K562 (cell line): ENCODE results near the gene CD164L2. TPM values are rescaled to one million over a fixed set of nuclear protein-coding genes. Genes with fewer than 3 reads are reported as not detected.

Experiments used
- CC2D1A ChIP-seq: fragments of 450-650 bp; IDR thresholded peaks from 2 replicates; pipeline ENCODE4 v1.6.1; 2017; ENCODE audit warnings: mild to moderate bottlenecking
- DACH1 ChIP-seq: fragments of 450-650 bp; IDR thresholded peaks from 2 replicates; pipeline ENCODE4 v1.6.1; 2018; ENCODE audit not compliant: partially characterized antibody
- ELF1 ChIP-seq: fragments of 200-800 bp; sonication (Bioruptor generic); IDR thresholded peaks from 2 replicates; pipeline ENCODE4 v1.6.1; 2016; ENCODE audit warnings: missing genetic modification characterization, missing compliant biosample characterization
- HNRNPH1 ChIP-seq: fragments of 200-400 bp; formaldehyde crosslinking; optimal IDR thresholded peaks from 2 replicates; pipeline ENCODE3; 2017; ENCODE audit warnings: low read depth, mild to moderate bottlenecking, low read length, moderate library complexity
- ILF3 ChIP-seq: fragments of 450-650 bp; IDR thresholded peaks from 2 replicates; pipeline ENCODE4 v1.6.1; 2018; ENCODE audit warnings: antibody characterized with exemption, mild to moderate bottlenecking, moderate library complexity, borderline replicate concordance
- KLF13 ChIP-seq: fragments of 450-650 bp; IDR thresholded peaks from 2 replicates; pipeline ENCODE4 v1.6.1; 2016; ENCODE audit warnings: missing genetic modification characterization, low read depth, mild to moderate bottlenecking, missing compliant biosample characterization, moderate library complexity, borderline replicate concordance
- PHTF2 ChIP-seq: fragments of 250-450 bp; sonication (Bioruptor Pico); IDR thresholded peaks from 2 replicates; pipeline ENCODE4 v1.5.0; 2021; ENCODE audit warnings: mild to moderate bottlenecking
- POU5F1 ChIP-seq: fragments of 150-350 bp; IDR thresholded peaks from 2 replicates; pipeline ENCODE4 v1.6.1; 2014; ENCODE audit warnings: borderline replicate concordance, low read length, low read depth, mild to moderate bottlenecking; ENCODE audit not compliant: partially characterized antibody
- PURB ChIP-seq: sonication (generic); formaldehyde crosslinking; IDR thresholded peaks from 2 replicates; pipeline ENCODE4 v1.9.0; 2021; ENCODE audit warnings: low read depth, mild to moderate bottlenecking, missing genetic modification reagents
- ZNF263 ChIP-seq: sonication (generic); formaldehyde crosslinking; IDR thresholded peaks from 2 replicates; pipeline ENCODE4 v1.8.0; 2022; ENCODE audit warnings: mild to moderate bottlenecking, missing genetic modification reagents, borderline replicate concordance
- ZNF75A ChIP-seq: fragments of 450-650 bp; formaldehyde crosslinking; IDR thresholded peaks from 2 replicates; pipeline ENCODE4 v1.4.0; 2020; ENCODE audit warnings: mild to moderate bottlenecking
- polyA plus RNA-seq, 8 experiments: library from polyadenylated mRNA; depleted of rRNA in 4 of 8; stranded (reverse) in 5 of 8; unstranded in 3 of 8; fragments of >200 nt; fragmentation: Nextera tagmentation in 2 of 8; fragmentation: Illumina TruSeq in 1 of 8; extraction: Ambion mirVana in 2 of 8; extraction: Trizol in 1 of 8; gene quantifications; 2 replicates each; pipeline versions ENCODE4 v1.2.1 to v1.2.3, GENCODE V29; 2011 to 2014; ENCODE audit warnings: inconsistent platforms in 1 of 8, missing spikeins in 1 of 8
- total RNA-seq, 7 experiments: library from RNA; depleted of rRNA in 6 of 7; stranded (reverse); fragments of >200 nt in 6 of 7; fragmentation: Illumina TruSeq in 2 of 7; extraction: Trizol in 2 of 7; gene quantifications; 2 replicates each; pipeline versions ENCODE4 v1.2.1 to v1.2.3, GENCODE V29; 2011 to 2021; ENCODE audit warnings: low replicate concordance in 1 of 7
- TF ChIP-seq, protein P1 (sequence below), 2 experiments: fragments of 450-650 bp; formaldehyde crosslinking in 1 of 2; IDR thresholded peaks; 2 replicates each; pipeline versions ENCODE4 v1.4.0 to v1.6.1; 2014 to 2020; ENCODE audit warnings: mild to moderate bottlenecking in 2 of 2, borderline replicate concordance in 1 of 2, low read depth in 1 of 2
- TF ChIP-seq, protein P2 (sequence below): IDR thresholded peaks from 2 replicates; pipeline ENCODE4 v1.6.1; 2016; ENCODE audit warnings: missing genetic modification characterization, missing compliant biosample characterization
- TF ChIP-seq, protein P3 (sequence below): fragments of 150-350 bp; conservative IDR thresholded peaks from 2 replicates; pipeline ENCODE4 v1.6.1; 2014; ENCODE audit warnings: low read length

Gene CD164L2
- total and polyA plus RNA-seq, 9 of the 15 experiments (the other 6 are each of a cell fraction or from before 2014, with no cell fraction given) = 0.08 to 0.92 (median 0.38) TPM; not detected in 1

DNA sequence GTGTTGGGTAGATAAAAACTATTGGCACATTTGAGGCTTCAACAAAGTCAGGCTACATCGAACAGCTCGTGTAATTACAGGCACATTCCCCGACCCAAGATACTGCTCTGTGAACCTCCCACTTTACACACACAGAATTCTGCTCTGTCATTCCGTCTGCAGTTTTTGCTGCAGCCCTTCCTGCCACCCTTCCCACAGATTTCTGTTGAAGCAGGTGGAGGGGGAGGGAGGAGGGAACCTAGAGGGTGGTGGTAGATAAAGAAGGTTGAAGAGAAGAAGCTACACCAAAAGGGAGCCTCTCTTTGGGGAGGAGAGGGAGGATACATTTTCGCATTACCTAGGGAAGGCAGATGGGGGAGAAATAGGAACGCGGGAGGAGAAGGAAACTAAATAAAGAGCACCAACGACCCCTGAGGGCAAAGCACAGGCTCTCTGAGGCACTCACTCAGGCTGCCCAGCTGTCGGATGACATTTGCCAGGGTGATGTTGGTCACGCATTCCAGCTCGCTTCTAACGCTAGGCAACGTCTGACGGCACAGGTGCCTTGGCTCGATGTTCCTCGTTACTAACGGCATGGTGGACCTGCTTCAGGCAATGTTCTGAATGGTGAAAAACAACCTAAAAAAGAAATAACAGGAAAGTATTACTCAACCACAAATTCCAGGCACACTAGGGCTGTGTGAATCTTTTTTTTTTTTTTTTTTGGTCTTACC lies 45.3 kb upstream of the CD164L2 start (continued):
- TF ChIP-seq, protein P1, sequence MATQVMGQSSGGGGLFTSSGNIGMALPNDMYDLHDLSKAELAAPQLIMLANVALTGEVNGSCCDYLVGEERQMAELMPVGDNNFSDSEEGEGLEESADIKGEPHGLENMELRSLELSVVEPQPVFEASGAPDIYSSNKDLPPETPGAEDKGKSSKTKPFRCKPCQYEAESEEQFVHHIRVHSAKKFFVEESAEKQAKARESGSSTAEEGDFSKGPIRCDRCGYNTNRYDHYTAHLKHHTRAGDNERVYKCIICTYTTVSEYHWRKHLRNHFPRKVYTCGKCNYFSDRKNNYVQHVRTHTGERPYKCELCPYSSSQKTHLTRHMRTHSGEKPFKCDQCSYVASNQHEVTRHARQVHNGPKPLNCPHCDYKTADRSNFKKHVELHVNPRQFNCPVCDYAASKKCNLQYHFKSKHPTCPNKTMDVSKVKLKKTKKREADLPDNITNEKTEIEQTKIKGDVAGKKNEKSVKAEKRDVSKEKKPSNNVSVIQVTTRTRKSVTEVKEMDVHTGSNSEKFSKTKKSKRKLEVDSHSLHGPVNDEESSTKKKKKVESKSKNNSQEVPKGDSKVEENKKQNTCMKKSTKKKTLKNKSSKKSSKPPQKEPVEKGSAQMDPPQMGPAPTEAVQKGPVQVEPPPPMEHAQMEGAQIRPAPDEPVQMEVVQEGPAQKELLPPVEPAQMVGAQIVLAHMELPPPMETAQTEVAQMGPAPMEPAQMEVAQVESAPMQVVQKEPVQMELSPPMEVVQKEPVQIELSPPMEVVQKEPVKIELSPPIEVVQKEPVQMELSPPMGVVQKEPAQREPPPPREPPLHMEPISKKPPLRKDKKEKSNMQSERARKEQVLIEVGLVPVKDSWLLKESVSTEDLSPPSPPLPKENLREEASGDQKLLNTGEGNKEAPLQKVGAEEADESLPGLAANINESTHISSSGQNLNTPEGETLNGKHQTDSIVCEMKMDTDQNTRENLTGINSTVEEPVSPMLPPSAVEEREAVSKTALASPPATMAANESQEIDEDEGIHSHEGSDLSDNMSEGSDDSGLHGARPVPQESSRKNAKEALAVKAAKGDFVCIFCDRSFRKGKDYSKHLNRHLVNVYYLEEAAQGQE (IDR thresholded peaks at IDR 0.05; ENCODE audit: borderline replicate concordance) = no peak; the same call in 1 of the 2 replicates
- TF ChIP-seq, protein P1 (CRISPR knock-in tag; IDR thresholded peaks at IDR 0.05; ENCODE audit: low read depth) = no peak
- TF ChIP-seq, protein P2, sequence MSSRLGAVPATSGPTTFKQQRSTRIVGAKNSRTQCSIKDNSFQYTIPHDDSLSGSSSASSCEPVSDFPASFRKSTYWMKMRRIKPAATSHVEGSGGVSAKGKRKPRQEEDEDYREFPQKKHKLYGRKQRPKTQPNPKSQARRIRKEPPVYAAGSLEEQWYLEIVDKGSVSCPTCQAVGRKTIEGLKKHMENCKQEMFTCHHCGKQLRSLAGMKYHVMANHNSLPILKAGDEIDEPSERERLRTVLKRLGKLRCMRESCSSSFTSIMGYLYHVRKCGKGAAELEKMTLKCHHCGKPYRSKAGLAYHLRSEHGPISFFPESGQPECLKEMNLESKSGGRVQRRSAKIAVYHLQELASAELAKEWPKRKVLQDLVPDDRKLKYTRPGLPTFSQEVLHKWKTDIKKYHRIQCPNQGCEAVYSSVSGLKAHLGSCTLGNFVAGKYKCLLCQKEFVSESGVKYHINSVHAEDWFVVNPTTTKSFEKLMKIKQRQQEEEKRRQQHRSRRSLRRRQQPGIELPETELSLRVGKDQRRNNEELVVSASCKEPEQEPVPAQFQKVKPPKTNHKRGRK (tag) = no peak
- peak; percentile 61; the same call in 1 of the 2 replicates for TF ChIP-seq KLF13
- no peak for TF ChIP-seq HNRNPH1
- TF ChIP-seq ZNF75A (CRISPR knock-in tag) = no peak
- TF ChIP-seq, protein P3, sequence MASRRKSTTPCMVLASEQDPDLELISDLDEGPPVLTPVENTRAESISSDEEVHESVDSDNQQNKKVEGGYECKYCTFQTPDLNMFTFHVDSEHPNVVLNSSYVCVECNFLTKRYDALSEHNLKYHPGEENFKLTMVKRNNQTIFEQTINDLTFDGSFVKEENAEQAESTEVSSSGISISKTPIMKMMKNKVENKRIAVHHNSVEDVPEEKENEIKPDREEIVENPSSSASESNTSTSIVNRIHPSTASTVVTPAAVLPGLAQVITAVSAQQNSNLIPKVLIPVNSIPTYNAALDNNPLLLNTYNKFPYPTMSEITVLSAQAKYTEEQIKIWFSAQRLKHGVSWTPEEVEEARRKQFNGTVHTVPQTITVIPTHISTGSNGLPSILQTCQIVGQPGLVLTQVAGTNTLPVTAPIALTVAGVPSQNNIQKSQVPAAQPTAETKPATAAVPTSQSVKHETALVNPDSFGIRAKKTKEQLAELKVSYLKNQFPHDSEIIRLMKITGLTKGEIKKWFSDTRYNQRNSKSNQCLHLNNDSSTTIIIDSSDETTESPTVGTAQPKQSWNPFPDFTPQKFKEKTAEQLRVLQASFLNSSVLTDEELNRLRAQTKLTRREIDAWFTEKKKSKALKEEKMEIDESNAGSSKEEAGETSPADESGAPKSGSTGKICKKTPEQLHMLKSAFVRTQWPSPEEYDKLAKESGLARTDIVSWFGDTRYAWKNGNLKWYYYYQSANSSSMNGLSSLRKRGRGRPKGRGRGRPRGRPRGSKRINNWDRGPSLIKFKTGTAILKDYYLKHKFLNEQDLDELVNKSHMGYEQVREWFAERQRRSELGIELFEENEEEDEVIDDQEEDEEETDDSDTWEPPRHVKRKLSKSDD = no peak
- peak; percentile 74; the same call in 1 of the 2 replicates for TF ChIP-seq ZNF263 (CRISPR knock-in tag)
- peak; percentile 59; the same call in 1 of the 2 replicates for TF ChIP-seq CC2D1A
- no peak for TF ChIP-seq PHTF2 (CRISPR knock-in tag)
- no peak for TF ChIP-seq PURB
- TF ChIP-seq POU5F1 = no peak
- no peak for TF ChIP-seq ELF1
- TF ChIP-seq ILF3 = no peak
- no peak for TF ChIP-seq DACH1
